ENCODE measurements around the gene C12orf54. TPM values are rescaled to one million over a fixed set of nuclear protein-coding genes. Genes with fewer than 3 reads are reported as not detected.
"Not testable (repeated sequence)": the region's sequence is repeated elsewhere in the genome, so short reads cannot be mapped to it uniquely, and the experiment has no call there.

C12orf54 gene
- total RNA-seq, 1 experiment from 2014 or later = not detected

- not testable (repeated sequence) for DNase-seq (ENCODE audit: low spot score)
These were observed 18.0 kb downstream of the C12orf54 start for GRCh38 chr12:48500281-48500680.

GRCh38 chr12:48506836-48507235, 24.5 kb downstream of the C12orf54 start:
- in situ Hi-C loops (cut with HindIII; ENCODE audit: low sequenced_read_pairs); DNase-seq (ENCODE audit: low spot score): not testable (repeated sequence)

More at GRCh38 chr12:48500281-48500680, 18.0 kb downstream of the C12orf54 start:
- in situ Hi-C loops (cut with HindIII; ENCODE audit: low sequenced_read_pairs) = not testable (repeated sequence)

GRCh38 chr12:48508987-48509386, 26.7 kb downstream of the C12orf54 start:
- DNase-seq (ENCODE audit: low spot score) = no peak
- in situ Hi-C loops (cut with HindIII; ENCODE audit: low sequenced_read_pairs) = no loop called here

- DNase-seq (ENCODE audit: low spot score) = no peak
- in situ Hi-C loops (cut with HindIII; ENCODE audit: low sequenced_read_pairs) = no loop called here
These were observed 27.8 kb downstream of the C12orf54 start for GRCh38 chr12:48510111-48510510.

GRCh38 chr12:48512855-48513254, 30.6 kb downstream of the C12orf54 start:
- in situ Hi-C loops (cut with HindIII; ENCODE audit: low sequenced_read_pairs) = no loop called here
- no peak for DNase-seq (ENCODE audit: low spot score)

- in situ Hi-C loops (cut with HindIII; ENCODE audit: low sequenced_read_pairs) = no loop called here
- no peak for DNase-seq (ENCODE audit: low spot score)
These were observed 32.4 kb downstream of the C12orf54 start for GRCh38 chr12:48514728-48515127.

- in situ Hi-C loops (cut with HindIII; ENCODE audit: low sequenced_read_pairs) = not testable (repeated sequence)
These were observed 38.1 kb downstream of the C12orf54 start for GRCh38 chr12:48520381-48520780.

GRCh38 chr12:48525332-48525731, 43.0 kb downstream of the C12orf54 start, which contains the start of gene OR8S1:
Gene OR8S1, plus strand, starts transcription at chr12:48525632. Its CDS starts 0 bp downstream, at chr12:48525632.
- DNase-seq (ENCODE audit: low spot score) = no peak
- in situ Hi-C loops (cut with HindIII; ENCODE audit: low sequenced_read_pairs) = no loop called here

More at GRCh38 chr12:48520381-48520780, 38.1 kb downstream of the C12orf54 start:
- not testable (repeated sequence) for DNase-seq (ENCODE audit: low spot score)

- DNase-seq (ENCODE audit: low spot score) = no peak
- in situ Hi-C loops (cut with HindIII; ENCODE audit: low sequenced_read_pairs) = no loop called here
These were observed 45.8 kb downstream of the C12orf54 start for GRCh38 chr12:48527891-48528670.

- in situ Hi-C loops (cut with HindIII; ENCODE audit: low sequenced_read_pairs) = no loop called here
- DNase-seq (ENCODE audit: low spot score) = no peak
These were observed 50.3 kb downstream of the C12orf54 start for GRCh38 chr12:48532601-48533000.

GRCh38 chr12:48536602-48537001, 54.3 kb downstream of the C12orf54 start:
- no peak for DNase-seq (ENCODE audit: low spot score)
- in situ Hi-C loops (cut with HindIII; ENCODE audit: low sequenced_read_pairs) = no loop called here

GRCh38 chr12:48542300-48542928, 60.1 kb downstream of the C12orf54 start:
- DNase-seq (ENCODE audit: low spot score) = peak; percentile 23
- in situ Hi-C loops (cut with HindIII; ENCODE audit: low sequenced_read_pairs) = no loop called here

- in situ Hi-C loops (cut with HindIII; ENCODE audit: low sequenced_read_pairs) = no loop called here
- no peak for DNase-seq (ENCODE audit: low spot score)
These were observed 63.7 kb downstream of the C12orf54 start for GRCh38 chr12:48545833-48546469.

Other genes starting within 250 kb of the C12orf54 start
- 12.7 and 12.9 TPM in 2 replicates for gene ZNF641, start 131.6 kb upstream of the C12orf54 start, total RNA-seq (2014; rRNA removed; shearing (Covaris generic))
- gene ANP32D, start 9.9 kb upstream of the C12orf54 start, total RNA-seq (2014; rRNA removed; shearing (Covaris generic)) = not detected in 2 replicates
- gene OR8S1, start 43.1 kb downstream of the C12orf54 start, total RNA-seq (2014; rRNA removed; shearing (Covaris generic)) = not detected in 2 replicates
- gene LALBA, start 87.5 kb downstream of the C12orf54 start, total RNA-seq (2014; rRNA removed; shearing (Covaris generic)) = not detected in 2 replicates
- 86.2 and 122 TPM in 2 replicates for gene KANSL2, start 199.7 kb downstream of the C12orf54 start, total RNA-seq (2014; rRNA removed; shearing (Covaris generic))
- gene CCNT1, start 234.2 kb downstream of the C12orf54 start, total RNA-seq (2014; rRNA removed; shearing (Covaris generic)) = 17.5 and 29.7 TPM in 2 replicates

All from G401 (cell line).